Measurements from ENCODE around the gene MARK2. TPM values are rescaled to one million over a fixed set of nuclear protein-coding genes. Genes with fewer than 3 reads are reported as not detected.

MARK2 gene
- total RNA-seq, 1 donor from 2014 or later: 40.1 TPM

GRCh38 chr11:63917692-63918506 is 79.0 kb downstream of the MARK2 start:
- Histone ChIP-seq H3K36me3 (ENCODE audit: control insufficient read depth, insufficient read depth, low read length) (no peaks in the 10 kb centered on the region), H3K27me3 (ENCODE audit: control insufficient read depth, insufficient read depth, low read length) (peaks cover 8% of the 10 kb centered on the region), H3K4me3 (ENCODE audit: low read depth, low read length) (peak overlapping the region; percentile 54)
- no peak for TF ChIP-seq CTCF (IDR thresholded peaks at IDR 0.05; ENCODE audit: insufficient read depth, low read length, poor library complexity, severe bottlenecking)
- DNase-seq (ENCODE audit: low read depth): no peak

GRCh38 chr11:63918507-63919191 is 79.7 kb downstream of the MARK2 start:
- Histone ChIP-seq H3K27me3 (ENCODE audit: control insufficient read depth, insufficient read depth, low read length) (peaks cover 9% of the 10 kb centered on the region), H3K36me3 (ENCODE audit: control insufficient read depth, insufficient read depth, low read length) (no peaks in the 10 kb centered on the region), H3K4me3 (ENCODE audit: low read depth, low read length) (no peak overlapping the region)
- no peak for TF ChIP-seq CTCF (IDR thresholded peaks at IDR 0.05; ENCODE audit: insufficient read depth, low read length, poor library complexity, severe bottlenecking)
- no peak for DNase-seq (ENCODE audit: low read depth)

GRCh38 chr11:63919267-63920125 is 80.6 kb downstream of the MARK2 start:
- H3K4me3 ChIP-seq (ENCODE audit: low read depth, low read length): no peak overlapping the region
- H3K27me3 ChIP-seq (ENCODE audit: control insufficient read depth, insufficient read depth, low read length): peaks cover 9% of the 10 kb centered on the region
- DNase-seq (ENCODE audit: low read depth): no peak
- no peaks in the 10 kb centered on the region for H3K36me3 ChIP-seq (ENCODE audit: control insufficient read depth, insufficient read depth, low read length)
- TF ChIP-seq CTCF (IDR thresholded peaks at IDR 0.05; ENCODE audit: insufficient read depth, low read length, poor library complexity, severe bottlenecking): no peak

GRCh38 chr11:63920126-63920938 is 81.4 kb downstream of the MARK2 start:
- no peak for DNase-seq (ENCODE audit: low read depth)
- TF ChIP-seq CTCF (IDR thresholded peaks at IDR 0.05; ENCODE audit: insufficient read depth, low read length, poor library complexity, severe bottlenecking): no peak
- Histone ChIP-seq H3K4me3 (ENCODE audit: low read depth, low read length) (no peak overlapping the region), H3K36me3 (ENCODE audit: control insufficient read depth, insufficient read depth, low read length) (no peaks in the 10 kb centered on the region), H3K27me3 (ENCODE audit: control insufficient read depth, insufficient read depth, low read length) (peaks cover 9% of the 10 kb centered on the region)

- no peak for DNase-seq (ENCODE audit: low read depth)
- H3K27me3 ChIP-seq (ENCODE audit: control insufficient read depth, insufficient read depth, low read length): peaks cover 9% of the 10 kb centered on the region
- no peak overlapping the region for H3K4me3 ChIP-seq (ENCODE audit: low read depth, low read length)
- peak; percentile 74 for TF ChIP-seq CTCF (IDR thresholded peaks at IDR 0.05; ENCODE audit: insufficient read depth, low read length, poor library complexity, severe bottlenecking)
- H3K36me3 ChIP-seq (ENCODE audit: control insufficient read depth, insufficient read depth, low read length): no peaks in the 10 kb centered on the region
These were observed 82.1 kb downstream of the MARK2 start for GRCh38 chr11:63920939-63921417.
